ENCODE data around the gene LARP4B. TPM values are rescaled to one million over a fixed set of nuclear protein-coding genes. Genes with fewer than 3 reads are reported as not detected.
A peak's percentile ranks its signal among the peaks of the same experiment; 100 is the strongest.

LARP4B gene
- total and polyA plus RNA-seq, 2 of the 13 experiments (the other 11 are each of a cell fraction or from before 2014, with no cell fraction given): 19.5 to 30.2 TPM

DNA sequence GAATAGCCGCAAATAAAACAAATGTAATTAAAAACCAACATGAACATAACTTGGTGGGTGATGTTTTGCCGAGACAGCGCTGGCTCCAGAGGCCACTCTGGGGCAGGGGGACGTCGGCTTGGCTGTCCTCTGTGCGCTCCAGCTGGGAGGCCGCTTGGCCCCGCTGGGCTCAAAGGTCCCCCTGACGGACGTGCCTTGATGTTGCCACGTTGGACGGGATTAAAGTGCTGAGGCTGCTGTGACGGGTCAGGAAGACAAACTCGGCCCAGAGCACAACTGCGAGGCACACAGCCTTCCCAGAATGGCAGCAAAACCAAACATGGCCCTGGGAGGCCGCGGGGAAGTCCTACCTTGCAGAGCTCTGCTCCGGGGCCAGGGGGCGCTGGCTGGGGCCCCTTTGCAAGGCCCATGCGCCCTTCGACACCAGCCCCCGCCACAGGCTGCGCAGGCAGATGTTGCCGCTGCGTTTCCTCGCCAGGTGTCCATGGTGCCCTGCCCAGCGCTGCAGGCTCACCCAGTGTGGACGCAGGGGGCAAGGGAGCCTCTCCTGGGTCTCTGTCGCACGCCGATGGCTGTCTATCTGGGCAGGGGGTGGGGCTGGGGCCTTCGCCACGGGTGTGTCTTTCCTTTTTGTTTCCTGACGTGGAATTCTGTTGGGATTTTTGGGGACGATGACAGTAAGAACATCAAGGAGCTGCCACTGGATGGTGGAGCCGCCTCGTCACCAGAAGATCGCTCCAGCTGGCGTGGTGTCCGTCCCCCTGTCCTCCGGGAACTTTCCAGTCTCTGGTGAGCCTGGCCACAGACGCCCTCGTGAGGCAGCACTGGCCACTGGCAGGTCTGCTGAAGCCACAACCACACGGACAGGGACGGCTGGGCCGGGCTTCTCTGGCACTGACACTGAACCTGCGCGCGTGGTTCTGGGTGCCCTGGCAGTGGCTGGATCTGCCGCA, 142.4 kb downstream of the LARP4B start (continued):
- TF ChIP-seq, protein P1, sequence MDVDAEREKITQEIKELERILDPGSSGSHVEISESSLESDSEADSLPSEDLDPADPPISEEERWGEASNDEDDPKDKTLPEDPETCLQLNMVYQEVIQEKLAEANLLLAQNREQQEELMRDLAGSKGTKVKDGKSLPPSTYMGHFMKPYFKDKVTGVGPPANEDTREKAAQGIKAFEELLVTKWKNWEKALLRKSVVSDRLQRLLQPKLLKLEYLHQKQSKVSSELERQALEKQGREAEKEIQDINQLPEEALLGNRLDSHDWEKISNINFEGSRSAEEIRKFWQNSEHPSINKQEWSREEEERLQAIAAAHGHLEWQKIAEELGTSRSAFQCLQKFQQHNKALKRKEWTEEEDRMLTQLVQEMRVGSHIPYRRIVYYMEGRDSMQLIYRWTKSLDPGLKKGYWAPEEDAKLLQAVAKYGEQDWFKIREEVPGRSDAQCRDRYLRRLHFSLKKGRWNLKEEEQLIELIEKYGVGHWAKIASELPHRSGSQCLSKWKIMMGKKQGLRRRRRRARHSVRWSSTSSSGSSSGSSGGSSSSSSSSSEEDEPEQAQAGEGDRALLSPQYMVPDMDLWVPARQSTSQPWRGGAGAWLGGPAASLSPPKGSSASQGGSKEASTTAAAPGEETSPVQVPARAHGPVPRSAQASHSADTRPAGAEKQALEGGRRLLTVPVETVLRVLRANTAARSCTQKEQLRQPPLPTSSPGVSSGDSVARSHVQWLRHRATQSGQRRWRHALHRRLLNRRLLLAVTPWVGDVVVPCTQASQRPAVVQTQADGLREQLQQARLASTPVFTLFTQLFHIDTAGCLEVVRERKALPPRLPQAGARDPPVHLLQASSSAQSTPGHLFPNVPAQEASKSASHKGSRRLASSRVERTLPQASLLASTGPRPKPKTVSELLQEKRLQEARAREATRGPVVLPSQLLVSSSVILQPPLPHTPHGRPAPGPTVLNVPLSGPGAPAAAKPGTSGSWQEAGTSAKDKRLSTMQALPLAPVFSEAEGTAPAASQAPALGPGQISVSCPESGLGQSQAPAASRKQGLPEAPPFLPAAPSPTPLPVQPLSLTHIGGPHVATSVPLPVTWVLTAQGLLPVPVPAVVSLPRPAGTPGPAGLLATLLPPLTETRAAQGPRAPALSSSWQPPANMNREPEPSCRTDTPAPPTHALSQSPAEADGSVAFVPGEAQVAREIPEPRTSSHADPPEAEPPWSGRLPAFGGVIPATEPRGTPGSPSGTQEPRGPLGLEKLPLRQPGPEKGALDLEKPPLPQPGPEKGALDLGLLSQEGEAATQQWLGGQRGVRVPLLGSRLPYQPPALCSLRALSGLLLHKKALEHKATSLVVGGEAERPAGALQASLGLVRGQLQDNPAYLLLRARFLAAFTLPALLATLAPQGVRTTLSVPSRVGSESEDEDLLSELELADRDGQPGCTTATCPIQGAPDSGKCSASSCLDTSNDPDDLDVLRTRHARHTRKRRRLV (CRISPR knock-in tag; IDR thresholded peaks at IDR 0.05): no peak
- peak; percentile 57; the same call in 1 of the 2 replicates for TF ChIP-seq ZMYM4 (CRISPR knock-in tag; IDR thresholded peaks at IDR 0.05)
- TF ChIP-seq ZNF768 (CRISPR knock-in tag; IDR thresholded peaks at IDR 0.05): peak; percentile 81; the same call in 1 of the 2 replicates
- no peak for TF ChIP-seq ZKSCAN8 (CRISPR knock-in tag; IDR thresholded peaks at IDR 0.05; ENCODE audit: borderline replicate concordance)
- TF ChIP-seq ZNF143 (CRISPR knock-in tag; IDR thresholded peaks at IDR 0.05): no peak
- TF ChIP-seq SP5 (CRISPR knock-in tag; IDR thresholded peaks at IDR 0.05; ENCODE audit: borderline replicate concordance, low read depth): no peak
- TF ChIP-seq, protein P2, sequence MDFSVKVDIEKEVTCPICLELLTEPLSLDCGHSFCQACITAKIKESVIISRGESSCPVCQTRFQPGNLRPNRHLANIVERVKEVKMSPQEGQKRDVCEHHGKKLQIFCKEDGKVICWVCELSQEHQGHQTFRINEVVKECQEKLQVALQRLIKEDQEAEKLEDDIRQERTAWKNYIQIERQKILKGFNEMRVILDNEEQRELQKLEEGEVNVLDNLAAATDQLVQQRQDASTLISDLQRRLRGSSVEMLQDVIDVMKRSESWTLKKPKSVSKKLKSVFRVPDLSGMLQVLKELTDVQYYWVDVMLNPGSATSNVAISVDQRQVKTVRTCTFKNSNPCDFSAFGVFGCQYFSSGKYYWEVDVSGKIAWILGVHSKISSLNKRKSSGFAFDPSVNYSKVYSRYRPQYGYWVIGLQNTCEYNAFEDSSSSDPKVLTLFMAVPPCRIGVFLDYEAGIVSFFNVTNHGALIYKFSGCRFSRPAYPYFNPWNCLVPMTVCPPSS (IDR thresholded peaks at IDR 0.05): no peak
- TF ChIP-seq, protein P3, sequence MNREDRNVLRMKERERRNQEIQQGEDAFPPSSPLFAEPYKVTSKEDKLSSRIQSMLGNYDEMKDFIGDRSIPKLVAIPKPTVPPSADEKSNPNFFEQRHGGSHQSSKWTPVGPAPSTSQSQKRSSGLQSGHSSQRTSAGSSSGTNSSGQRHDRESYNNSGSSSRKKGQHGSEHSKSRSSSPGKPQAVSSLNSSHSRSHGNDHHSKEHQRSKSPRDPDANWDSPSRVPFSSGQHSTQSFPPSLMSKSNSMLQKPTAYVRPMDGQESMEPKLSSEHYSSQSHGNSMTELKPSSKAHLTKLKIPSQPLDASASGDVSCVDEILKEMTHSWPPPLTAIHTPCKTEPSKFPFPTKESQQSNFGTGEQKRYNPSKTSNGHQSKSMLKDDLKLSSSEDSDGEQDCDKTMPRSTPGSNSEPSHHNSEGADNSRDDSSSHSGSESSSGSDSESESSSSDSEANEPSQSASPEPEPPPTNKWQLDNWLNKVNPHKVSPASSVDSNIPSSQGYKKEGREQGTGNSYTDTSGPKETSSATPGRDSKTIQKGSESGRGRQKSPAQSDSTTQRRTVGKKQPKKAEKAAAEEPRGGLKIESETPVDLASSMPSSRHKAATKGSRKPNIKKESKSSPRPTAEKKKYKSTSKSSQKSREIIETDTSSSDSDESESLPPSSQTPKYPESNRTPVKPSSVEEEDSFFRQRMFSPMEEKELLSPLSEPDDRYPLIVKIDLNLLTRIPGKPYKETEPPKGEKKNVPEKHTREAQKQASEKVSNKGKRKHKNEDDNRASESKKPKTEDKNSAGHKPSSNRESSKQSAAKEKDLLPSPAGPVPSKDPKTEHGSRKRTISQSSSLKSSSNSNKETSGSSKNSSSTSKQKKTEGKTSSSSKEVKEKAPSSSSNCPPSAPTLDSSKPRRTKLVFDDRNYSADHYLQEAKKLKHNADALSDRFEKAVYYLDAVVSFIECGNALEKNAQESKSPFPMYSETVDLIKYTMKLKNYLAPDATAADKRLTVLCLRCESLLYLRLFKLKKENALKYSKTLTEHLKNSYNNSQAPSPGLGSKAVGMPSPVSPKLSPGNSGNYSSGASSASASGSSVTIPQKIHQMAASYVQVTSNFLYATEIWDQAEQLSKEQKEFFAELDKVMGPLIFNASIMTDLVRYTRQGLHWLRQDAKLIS (CRISPR knock-in tag; IDR thresholded peaks at IDR 0.05): no peak
- no peak for TF ChIP-seq SP2 (CRISPR knock-in tag; IDR thresholded peaks at IDR 0.05)
- TF ChIP-seq, protein P4, sequence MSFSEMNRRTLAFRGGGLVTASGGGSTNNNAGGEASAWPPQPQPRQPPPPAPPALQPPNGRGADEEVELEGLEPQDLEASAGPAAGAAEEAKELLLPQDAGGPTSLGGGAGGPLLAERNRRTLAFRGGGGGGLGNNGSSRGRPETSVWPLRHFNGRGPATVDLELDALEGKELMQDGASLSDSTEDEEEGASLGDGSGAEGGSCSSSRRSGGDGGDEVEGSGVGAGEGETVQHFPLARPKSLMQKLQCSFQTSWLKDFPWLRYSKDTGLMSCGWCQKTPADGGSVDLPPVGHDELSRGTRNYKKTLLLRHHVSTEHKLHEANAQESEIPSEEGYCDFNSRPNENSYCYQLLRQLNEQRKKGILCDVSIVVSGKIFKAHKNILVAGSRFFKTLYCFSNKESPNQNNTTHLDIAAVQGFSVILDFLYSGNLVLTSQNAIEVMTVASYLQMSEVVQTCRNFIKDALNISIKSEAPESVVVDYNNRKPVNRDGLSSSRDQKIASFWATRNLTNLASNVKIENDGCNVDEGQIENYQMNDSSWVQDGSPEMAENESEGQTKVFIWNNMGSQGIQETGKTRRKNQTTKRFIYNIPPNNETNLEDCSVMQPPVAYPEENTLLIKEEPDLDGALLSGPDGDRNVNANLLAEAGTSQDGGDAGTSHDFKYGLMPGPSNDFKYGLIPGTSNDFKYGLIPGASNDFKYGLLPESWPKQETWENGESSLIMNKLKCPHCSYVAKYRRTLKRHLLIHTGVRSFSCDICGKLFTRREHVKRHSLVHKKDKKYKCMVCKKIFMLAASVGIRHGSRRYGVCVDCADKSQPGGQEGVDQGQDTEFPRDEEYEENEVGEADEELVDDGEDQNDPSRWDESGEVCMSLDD (CRISPR knock-in tag; IDR thresholded peaks at IDR 0.05; ENCODE audit: borderline replicate concordance): no peak
